ENCODE results near the gene PDE4D.

GRCh38 chr5:59559847-59560246 lies 333.7 kb downstream of the PDE4D start:
- TF ChIP-seq ARNTL (CRISPR knock-in tag; IDR thresholded peaks at IDR 0.05; ENCODE audit: borderline replicate concordance, low read depth) (no peak), ZNF565 (CRISPR knock-in tag; conservative IDR thresholded peaks at IDR 0.05; ENCODE audit: low read depth) (no peak)

Data from SK-N-SH treated with all-trans-retinoic acid at 6 μM for 48 hours (cell line).